ENCODE results near the gene PSMD1.
"Not testable (repeated sequence)": the region's sequence is repeated elsewhere in the genome, so short reads cannot be mapped to it uniquely, and the experiment has no call there.

The PSMD1 gene

DNA sequence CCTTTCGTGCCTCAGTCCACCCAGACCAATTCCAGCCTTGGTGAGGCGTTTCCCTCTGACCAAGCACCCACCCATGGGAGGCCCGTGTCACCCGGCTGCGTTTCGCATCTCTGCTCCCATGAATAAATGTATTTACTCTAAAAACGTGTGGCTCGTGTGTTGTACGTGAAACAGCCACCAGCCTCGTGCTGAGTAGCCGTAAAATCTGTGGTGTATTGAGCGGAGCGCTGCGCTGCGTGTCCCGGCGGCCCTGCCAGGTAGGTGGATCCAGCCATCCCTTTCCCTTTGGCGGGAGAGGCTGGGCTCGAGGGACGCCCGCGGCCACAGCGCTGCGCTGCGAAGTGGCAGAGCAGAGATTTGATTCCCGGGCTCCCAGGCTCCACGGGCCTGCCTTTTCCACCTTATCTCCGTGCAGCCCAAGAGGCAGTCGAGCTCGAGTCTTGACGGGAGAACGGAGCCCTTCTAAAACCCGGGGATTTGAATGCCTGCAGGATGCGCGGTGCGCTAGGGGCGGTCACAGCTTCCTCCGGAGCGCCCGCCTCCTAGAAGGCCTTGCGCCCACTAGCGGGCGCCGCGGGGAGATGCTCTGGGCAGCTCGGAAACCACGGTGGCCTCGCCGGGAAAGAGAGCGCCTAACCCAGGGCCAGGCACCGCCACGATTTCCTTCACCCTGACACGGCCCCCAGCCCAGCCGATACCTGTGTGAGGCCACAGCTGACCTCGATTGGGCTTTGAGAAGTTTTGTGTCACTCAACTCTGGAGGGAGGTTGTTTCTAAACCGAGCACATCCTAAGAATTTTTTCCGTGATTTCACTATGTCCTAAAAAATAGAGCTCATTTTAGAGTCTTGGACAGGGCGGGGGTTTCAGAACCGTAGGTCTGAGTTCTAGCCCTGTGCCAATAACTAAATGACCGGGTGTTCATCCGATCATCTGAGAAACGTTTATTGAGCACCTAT, 3.9 kb upstream of the PSMD1 start:
- in situ Hi-C loops (cut with MboI; ENCODE audit: low sequenced_read_pairs): no loop called here

DNA sequence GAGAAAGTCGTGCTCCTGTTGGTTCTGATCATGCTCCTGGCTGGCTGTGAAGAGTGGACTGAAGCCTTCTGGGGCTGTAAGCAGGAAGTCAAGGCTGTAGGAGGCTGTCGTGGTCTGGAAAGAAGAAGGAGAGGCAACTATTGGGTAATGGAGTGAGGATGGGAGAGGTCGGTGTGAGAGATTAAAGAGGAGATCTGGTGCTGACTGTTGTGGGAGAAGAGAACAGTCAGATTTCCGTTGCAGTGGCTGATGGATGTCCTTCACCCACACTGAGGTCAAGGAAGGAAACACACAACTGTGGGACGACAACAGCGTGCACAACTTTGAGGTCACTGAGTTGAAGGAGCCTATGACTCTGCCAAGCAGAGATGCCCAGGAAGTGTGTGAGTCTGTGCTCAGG, 2.8 kb upstream of the PSMD1 start:
- in situ Hi-C loops (cut with MboI; ENCODE audit: low sequenced_read_pairs): no loop called here

DNA sequence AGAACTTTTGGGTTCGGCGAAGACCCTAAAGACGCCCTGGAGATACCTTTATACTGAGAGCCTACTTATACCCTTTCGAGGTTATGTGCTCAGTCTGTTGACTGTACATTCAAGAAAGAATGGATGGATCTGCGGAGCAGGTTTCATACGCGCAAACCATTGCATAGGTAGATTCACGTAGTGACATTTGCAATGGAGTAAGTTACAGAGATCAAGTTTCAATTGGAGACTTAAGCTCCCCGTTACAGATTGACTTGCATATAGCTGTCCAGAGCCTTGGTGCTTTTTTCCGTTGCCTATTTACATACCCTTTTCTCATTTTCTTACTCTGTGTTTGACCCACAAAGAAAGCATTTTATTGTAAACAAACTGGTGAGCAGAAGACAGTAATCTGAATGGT, 923 bp downstream of the PSMD1 start:
- in situ Hi-C loops (cut with MboI; ENCODE audit: low sequenced_read_pairs): no loop called here

GRCh38 chr2:231058761-231059550, 2.3 kb downstream of the PSMD1 start:
- in situ Hi-C loops (cut with MboI; ENCODE audit: low sequenced_read_pairs): no loop called here

DNA sequence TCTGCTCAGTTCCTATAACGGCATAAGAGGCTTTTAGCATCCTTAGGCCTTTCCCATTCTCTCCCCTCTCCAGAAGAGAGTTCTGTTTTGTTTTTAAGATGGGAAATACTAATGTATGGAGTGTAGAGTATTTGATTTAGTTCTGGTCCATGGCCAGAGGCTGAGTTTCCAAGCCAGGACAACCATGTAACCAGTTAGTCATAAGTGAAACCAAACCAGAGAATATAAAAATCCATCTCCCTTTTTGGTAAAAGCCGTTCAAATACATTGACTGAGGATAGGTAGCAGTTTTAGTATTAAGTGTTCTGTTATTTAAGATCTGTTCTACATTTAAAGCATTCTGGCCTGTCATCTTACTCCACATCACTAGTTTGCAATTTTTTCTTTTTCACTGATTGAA, 3.1 kb downstream of the PSMD1 start:
- in situ Hi-C loops (cut with MboI; ENCODE audit: low sequenced_read_pairs): no loop called here

GRCh38 chr2:231062776-231063175, 6.1 kb downstream of the PSMD1 start:
- in situ Hi-C loops (cut with MboI; ENCODE audit: low sequenced_read_pairs): no loop called here

- in situ Hi-C loops (cut with MboI; ENCODE audit: low sequenced_read_pairs): no loop called here
These were observed 6.7 kb downstream of the PSMD1 start for GRCh38 chr2:231063347-231063746.

- in situ Hi-C loops (cut with MboI; ENCODE audit: low sequenced_read_pairs): no loop called here
These were observed 9.3 kb downstream of the PSMD1 start for GRCh38 chr2:231065966-231066365.

DNA sequence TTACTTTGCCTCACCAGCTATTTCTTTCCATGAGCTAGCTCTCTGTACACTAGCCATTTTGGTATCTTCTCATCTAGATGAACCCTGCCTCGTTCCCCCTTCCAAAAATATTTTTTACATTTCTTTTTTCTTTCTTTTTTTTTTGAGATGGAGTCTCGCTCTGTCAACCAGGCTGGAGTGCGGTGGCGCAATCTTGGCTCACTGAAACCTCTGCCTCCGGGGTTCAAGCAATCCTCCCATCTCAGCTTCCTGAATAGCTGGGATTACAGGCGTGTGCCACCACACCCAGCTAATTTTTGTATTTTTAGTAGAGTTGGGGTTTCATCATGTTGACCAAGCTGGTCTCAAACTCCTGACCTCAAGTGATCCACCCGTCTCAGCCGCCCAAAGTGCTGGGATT, 10.9 kb downstream of the PSMD1 start:
- in situ Hi-C loops (cut with MboI; ENCODE audit: low sequenced_read_pairs): not testable (repeated sequence)

DNA sequence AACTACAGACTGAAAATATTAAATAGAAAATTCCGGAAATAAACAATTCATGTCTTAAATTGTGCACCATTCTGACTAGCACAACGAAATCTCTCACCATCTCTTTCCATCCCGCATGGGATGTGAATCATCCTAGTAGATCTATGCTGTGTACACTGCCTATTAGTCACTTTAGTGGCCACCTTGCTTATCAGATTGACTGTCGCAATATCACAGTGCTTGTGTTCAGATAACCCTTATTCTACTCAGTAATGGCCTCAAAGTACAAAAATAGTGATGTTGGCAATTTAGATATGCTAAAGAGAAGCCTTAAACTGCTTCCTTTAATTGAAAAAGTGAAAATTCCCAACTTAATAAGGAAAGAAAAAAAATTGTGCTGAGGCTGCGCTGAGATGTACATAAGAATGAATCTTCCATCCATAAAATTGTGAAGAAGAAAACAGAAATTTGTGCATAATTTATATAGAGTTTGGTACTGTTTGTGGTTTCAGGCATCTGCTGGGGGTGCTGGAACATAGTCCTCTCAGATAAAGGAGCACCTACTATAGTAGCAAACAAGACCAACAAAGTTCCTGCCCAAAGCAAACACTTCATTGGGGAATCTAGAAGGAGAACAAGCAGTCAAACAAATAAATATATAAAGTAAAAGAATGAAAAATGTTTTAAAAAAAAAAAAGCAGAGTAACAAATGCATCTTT, 12.0 kb downstream of the PSMD1 start:
- in situ Hi-C loops (cut with MboI; ENCODE audit: low sequenced_read_pairs): no loop called here

DNA sequence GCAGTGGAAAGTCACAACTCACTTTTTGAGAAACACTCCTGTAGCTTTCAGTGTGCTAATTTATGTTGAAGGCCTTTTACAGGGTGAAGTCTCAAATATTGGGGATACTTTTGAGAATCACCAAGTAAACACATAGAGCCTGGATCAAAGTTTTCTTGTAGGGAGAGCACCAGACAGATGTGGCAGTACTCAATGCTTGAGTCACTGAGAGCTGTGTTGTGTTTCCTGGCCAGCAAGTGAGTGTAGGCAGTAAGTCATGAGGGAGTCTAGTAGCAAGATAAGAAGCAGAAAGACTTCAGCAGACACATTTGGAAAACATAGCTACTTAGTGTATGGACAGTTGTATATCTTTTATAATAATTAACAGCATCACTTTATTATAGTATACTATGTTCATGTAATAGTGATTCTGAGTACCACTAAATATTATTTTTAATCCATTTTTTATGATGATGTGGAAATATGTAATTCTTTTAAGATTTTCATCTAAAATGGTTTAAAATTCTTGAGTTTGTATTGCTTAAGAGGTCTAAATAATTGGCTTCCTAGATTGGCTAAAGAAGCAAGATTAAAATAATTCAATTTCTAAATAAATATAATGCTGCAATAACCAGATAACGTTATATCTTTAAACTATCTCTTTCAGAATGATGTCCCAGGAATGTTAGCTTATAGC, 12.8 kb downstream of the PSMD1 start:
- in situ Hi-C loops (cut with MboI; ENCODE audit: low sequenced_read_pairs): no loop called here

GRCh38 chr2:231084565-231084964, 27.9 kb downstream of the PSMD1 start:
- in situ Hi-C loops (cut with MboI; ENCODE audit: low sequenced_read_pairs): no loop called here

- in situ Hi-C loops (cut with MboI; ENCODE audit: low sequenced_read_pairs): no loop called here
These were observed 32.1 kb downstream of the PSMD1 start for GRCh38 chr2:231088754-231089153.

DNA sequence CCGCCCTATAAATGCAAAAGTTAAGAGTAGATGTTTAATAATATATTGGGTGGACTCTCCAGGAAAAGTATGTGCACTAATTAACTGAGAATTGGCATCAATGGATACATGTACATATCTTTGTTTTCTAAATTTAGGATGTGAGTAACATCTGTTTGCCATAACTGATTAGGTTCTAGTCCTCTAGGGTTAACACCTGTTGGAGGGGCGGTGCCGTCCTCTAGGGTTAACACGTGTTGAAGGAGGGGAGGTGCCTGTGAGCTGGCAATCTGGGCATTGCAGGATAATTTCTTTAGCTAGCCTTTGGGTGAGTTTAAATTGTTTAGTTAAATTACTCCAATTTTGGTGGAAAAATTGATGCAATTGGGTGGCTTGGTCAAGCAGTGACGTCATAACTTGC, 37.3 kb downstream of the PSMD1 start:
- in situ Hi-C loops (cut with MboI; ENCODE audit: low sequenced_read_pairs): no loop called here

- in situ Hi-C loops (cut with MboI; ENCODE audit: low sequenced_read_pairs): no loop called here
These were observed 38.2 kb downstream of the PSMD1 start for GRCh38 chr2:231094736-231095346.

GRCh38 chr2:231099918-231100317, 43.3 kb downstream of the PSMD1 start:
- in situ Hi-C loops (cut with MboI; ENCODE audit: low sequenced_read_pairs): loop anchor here (10.0 kb wide), 1 partner anchor 345 kb away; no protein-coding TSS in a partner anchor

GRCh38 chr2:231100321-231100720, 43.7 kb downstream of the PSMD1 start:
- in situ Hi-C loops (cut with MboI; ENCODE audit: low sequenced_read_pairs): loop anchor here (10.0 kb wide), 1 partner anchor 344 kb away; no protein-coding TSS in a partner anchor

GRCh38 chr2:231100990-231101389, 44.3 kb downstream of the PSMD1 start:
- in situ Hi-C loops (cut with MboI; ENCODE audit: low sequenced_read_pairs): loop anchor here (10.0 kb wide), 1 partner anchor 344 kb away; no protein-coding TSS in a partner anchor

GRCh38 chr2:231102772-231103171, 46.1 kb downstream of the PSMD1 start:
- in situ Hi-C loops (cut with MboI; ENCODE audit: low sequenced_read_pairs): loop anchor here (10.0 kb wide), 1 partner anchor 342 kb away; no protein-coding TSS in a partner anchor
